GM04504 (cell line): Measurements from ENCODE around the gene TPSAB1.

Experiments
- DNase-seq: peaks from one replicate; pipeline ENCODE4 v3.0.0-alpha.2; 2012; ENCODE audit warnings: low read depth

The TPSAB1 gene

GRCh38 chr16:1285669-1286512, 45.4 kb downstream of the TPSAB1 start:
- DNase-seq = no peak

DNA sequence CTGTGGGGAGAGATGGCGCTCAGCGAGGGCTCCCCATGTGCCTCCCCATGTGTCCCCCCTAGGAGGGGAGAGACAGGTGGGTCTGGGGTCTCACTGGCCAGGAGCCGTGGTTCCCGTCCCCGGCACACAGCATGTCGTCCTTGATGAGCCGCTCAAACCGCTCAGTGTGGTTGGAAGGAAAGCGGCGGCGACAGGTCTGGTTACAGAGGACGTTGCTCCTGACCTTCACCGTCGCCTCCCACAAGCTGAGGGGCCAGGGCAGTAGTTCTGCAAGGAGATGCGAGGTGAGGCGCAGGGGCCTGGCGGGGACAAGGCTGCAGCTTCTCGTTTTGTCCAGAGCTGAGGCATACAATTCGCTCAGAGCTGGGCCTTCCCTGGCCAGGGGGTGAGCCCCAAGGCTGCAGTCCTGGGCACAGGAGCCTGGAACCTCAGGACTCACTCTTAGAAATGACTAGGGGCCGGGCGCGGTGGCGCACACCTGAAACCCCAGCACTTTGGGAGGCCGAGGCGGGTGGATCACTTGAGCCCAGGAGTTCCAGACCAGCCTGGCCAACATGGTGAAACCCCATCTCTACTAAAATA, 46.1 kb downstream of the TPSAB1 start:
- DNase-seq = no peak

DNA sequence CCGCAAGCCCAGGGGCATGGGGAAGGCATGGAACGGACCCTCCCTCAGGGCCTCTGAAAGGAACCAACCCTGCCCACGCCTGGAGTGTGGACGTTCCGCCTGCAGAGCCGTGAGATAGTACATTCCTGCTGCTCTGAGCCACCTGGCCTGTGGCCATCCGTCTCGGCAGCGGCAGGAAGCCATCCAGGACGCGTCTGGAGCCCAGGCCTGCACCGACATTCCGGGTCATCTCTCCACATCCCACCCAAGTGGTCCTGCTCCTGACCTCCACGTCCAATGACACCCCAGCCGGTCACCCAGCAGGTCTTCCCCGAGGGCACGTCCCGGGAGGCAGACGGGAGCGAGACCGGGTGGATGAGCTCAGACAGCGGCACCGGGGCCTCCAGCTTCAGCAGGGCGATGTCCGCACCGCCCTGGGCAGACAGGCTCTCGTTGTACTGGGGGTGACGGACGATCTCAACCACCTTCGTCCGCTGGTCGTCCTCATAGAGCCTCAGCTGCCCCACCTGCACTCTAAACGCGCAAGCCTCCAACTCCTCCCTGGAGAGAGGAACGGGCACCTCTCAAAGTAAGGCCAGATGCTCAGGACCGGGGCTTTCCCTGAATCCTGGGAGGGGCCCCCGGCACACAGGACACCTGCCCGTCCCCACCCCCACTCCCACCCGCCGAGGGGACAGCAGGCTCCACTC, 47.6 kb downstream of the TPSAB1 start:
- no peak for DNase-seq

- DNase-seq = no peak
Measured at GRCh38 chr16:1288813-1289476, 48.4 kb downstream of the TPSAB1 start.

DNA sequence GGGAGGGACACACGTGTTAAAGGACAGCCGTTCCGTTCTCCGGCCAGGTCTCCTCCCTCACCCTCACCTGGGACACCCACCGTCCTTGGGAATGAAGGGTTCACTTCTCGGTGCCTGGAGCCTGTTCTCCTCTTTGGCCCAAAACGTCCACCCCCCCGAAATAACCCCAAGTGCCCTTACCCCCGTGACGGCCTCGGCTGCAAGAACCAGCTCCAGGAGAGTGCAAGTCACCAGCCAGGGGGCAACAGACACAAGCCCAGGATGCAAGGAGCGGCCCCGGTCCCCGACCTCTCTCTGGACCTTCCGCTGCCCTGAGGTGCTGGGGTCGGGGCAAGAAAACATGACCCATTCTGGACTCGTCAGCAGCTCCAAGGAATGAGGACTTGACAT, 49.0 kb downstream of the TPSAB1 start:
- DNase-seq = no peak

DNA sequence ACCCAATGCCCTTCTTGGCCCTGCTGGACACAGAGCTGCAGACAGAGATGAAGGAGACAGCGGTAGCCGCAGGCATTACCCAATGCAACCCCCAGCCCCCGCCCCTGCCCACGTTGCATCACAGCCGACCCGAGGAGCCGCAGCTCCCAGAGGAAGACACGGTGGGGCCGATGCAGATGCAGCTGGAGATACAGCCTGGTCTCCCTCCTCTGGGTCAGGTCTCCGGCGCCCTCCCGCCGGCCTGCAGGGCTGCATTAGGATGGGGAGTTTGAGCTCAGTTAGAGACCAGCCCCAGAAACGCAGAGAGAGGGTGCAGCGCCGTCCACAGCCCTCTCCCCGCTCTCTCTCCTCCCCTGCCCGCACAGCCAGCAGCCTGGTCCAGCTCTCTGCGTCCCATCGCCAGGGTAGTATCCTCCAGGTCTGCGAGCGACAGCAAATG, 49.6 kb downstream of the TPSAB1 start:
- DNase-seq = no peak

- DNase-seq = no peak
Measured at GRCh38 chr16:1290860-1291575, 50.5 kb downstream of the TPSAB1 start.

DNA sequence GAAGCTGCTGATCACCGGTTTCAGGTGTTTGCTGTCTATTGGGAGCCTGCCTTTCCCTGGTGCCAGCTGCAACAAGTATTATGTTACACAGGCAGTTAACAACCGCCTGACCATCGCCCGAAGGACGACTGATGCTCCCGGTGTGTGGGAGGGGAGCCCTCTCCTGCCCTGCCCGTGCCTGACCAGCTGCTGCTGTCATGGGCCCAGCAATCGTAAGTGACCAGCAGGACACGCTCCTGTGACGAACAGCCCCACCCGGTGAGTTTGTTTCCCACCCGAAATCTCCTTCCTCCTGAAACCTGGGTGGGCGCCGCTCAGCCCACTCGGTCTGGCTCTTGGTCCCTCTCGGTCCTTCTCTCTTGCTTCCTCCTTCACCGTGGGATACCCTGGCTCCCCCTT, 51.1 kb downstream of the TPSAB1 start:
- no peak for DNase-seq
